ENCODE results near the gene MARK3.

DNA sequence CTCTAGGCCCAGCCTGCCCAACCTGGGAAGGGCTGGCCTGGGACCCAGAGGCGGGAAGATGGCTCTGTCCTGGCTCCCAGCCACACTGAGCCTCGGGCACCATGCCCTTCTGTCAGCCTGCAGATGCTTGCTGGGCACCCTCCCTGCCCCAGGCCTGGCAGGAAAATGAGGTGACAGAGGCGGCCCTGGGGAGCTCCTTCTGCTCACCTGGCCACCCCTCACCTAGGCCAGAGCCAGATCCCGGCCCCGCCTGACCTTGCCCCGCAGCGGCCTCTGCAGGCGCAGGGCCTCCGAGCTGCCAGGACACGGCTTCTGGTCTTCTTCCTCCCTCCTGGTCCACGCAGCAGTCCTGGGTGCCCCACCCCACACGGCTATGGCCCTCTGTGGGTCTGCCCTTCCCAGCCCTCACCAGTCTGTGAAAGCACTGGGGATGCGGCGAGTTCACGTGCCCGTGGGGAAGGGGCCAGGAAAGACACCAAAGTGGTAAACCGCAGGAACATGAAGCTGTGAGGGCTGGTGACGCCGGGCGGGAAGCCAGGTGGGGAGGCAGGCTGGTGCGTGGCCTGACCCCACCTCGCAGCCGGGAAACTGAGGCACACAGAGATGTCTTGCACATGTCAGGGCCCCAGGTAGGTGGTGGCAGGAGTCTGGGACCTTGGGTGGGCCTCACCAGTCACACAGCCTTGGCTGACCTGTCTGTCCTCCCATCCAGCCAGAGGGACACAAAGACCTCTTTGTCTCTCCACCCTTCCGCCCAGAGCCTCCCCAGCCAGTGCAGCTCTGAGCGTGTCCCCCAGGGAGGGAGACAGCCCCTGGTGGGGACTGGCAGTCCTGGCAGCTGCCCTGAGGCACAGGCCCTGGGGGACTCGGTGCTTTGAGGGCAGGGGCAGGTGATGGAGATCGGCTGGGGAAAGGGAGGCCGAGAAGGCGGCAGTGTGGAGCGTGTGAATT lies 164.4 kb downstream of the MARK3 start:
- TF ChIP-seq CTCF (conservative IDR thresholded peaks at IDR 0.05) (no peak), ZFX (IDR thresholded peaks at IDR 0.05) (no peak)
